SK-N-SH (cell line): ENCODE data around the gene BLOC1S6. TPM values are rescaled to one million over a fixed set of nuclear protein-coding genes. Genes with fewer than 3 reads are reported as not detected.

Experiments
- CTCF ChIA-PET: fragments of 300-600, 350-600 bp; formaldehyde crosslinking; extraction: SDS; loops from one replicate; lab custom pipeline; 2021; lab: Yijun Ruan, JAX
- POLR2A ChIA-PET: fragments of 350-600 bp; sonication (Branson Sonifier 250); formaldehyde crosslinking; extraction: SDS; loops from one replicate; lab custom pipeline; 2020; ENCODE audit warnings: antibody characterized with exemption, inconsistent platforms; lab: Yijun Ruan, JAX
- DNase-seq: peaks from one replicate; pipeline ENCODE4 v3.0.0; 2012
- H2AFZ ChIP-seq: fragments of 200-600 bp; sonication (generic); 2 replicates; pipeline ENCODE4 v1.8.1; 2016; ENCODE audit warnings: antibody characterized with exemption, mild to moderate bottlenecking, low read depth
- H3F3A ChIP-seq: fragments of 200-600 bp; sonication (generic); replicated peaks from 2 replicates; pipeline ENCODE3; 2016; ENCODE audit warnings: antibody characterized with exemption, mild to moderate bottlenecking; ENCODE audit not compliant: insufficient read depth
- H3K27ac ChIP-seq, 2 experiments: fragments of 200-500 bp in 1 of 2; fragments of 200-600 bp in 1 of 2; sonication (Bioruptor generic) in 1 of 2; sonication (generic), shearing (Covaris generic) in 1 of 2; 2 replicates each; pipeline versions ENCODE4 v1.5.1 to v1.6.1; 2014 to 2016; ENCODE audit warnings: low read depth in 2 of 2, inconsistent platforms in 1 of 2, low read length in 1 of 2, mild to moderate bottlenecking in 1 of 2, mixed read lengths in 1 of 2
- H3K27me3 ChIP-seq: fragments of 200-600 bp; sonication (generic), shearing (Covaris generic); 2 replicates; pipeline ENCODE4 v1.6.1; 2016; ENCODE audit warnings: mixed run types; ENCODE audit not compliant: insufficient read depth
- H3K36me3 ChIP-seq, 2 experiments: fragments of 200-500 bp in 1 of 2; fragments of 200-600 bp in 1 of 2; sonication (Bioruptor generic) in 1 of 2; sonication (generic) in 1 of 2; replicated peaks in 1 of 2; 2 replicates each; pipeline versions ENCODE3 to v1.5.1; 2014 to 2016; ENCODE audit warnings: low read length in 1 of 2, mild to moderate bottlenecking in 1 of 2; ENCODE audit not compliant: insufficient read depth in 2 of 2, control insufficient read depth in 1 of 2
- H3K4me1 ChIP-seq, 2 experiments: fragments of 200-500 bp in 1 of 2; fragments of 200-600 bp in 1 of 2; sonication (Bioruptor generic) in 1 of 2; sonication (generic), shearing (Covaris generic) in 1 of 2; 2 replicates each; pipeline versions ENCODE4 v1.5.1 to v1.6.1; 2014 to 2016; ENCODE audit warnings: low read depth in 1 of 2, low read length in 1 of 2, mixed run types in 1 of 2; ENCODE audit not compliant: insufficient read depth in 2 of 2, control insufficient read depth in 1 of 2
- H3K4me2 ChIP-seq: fragments of 200-600 bp; sonication (generic), shearing (Covaris generic); 2 replicates; pipeline ENCODE4 v1.6.1; 2017; ENCODE audit warnings: mixed run types
- H3K4me3 ChIP-seq, 2 experiments: fragments of 200-500 bp in 1 of 2; fragments of 200-600 bp in 1 of 2; sonication (Bioruptor generic) in 1 of 2; sonication (generic), shearing (Covaris generic) in 1 of 2; 2 replicates each; pipeline versions ENCODE4 v1.5.1 to v1.8.1; 2014 to 2016; ENCODE audit warnings: low read depth in 2 of 2, inconsistent platforms in 1 of 2, low read length in 1 of 2, mild to moderate bottlenecking in 1 of 2, mixed read lengths in 1 of 2, moderate library complexity in 1 of 2
- H3K79me2 ChIP-seq: fragments of 200-600 bp; sonication (generic); 2 replicates; pipeline ENCODE4 v1.8.1; 2017; ENCODE audit warnings: mild to moderate bottlenecking; ENCODE audit not compliant: insufficient read depth
- H3K9ac ChIP-seq: fragments of 200-600 bp; sonication (generic); 2 replicates; pipeline ENCODE4 v1.6.1; 2017; ENCODE audit warnings: mixed run types
- H3K9me2 ChIP-seq: fragments of 200-600 bp; sonication (generic); 2 replicates; pipeline ENCODE4 v1.6.1; 2017; ENCODE audit warnings: mixed run types
- H3K9me3 ChIP-seq: fragments of 200-600 bp; sonication (generic); 2 replicates; pipeline ENCODE4 v1.6.1; 2017; ENCODE audit warnings: mixed run types, mild to moderate bottlenecking, moderate library complexity
- H4K20me1 ChIP-seq: fragments of 200-600 bp; sonication (generic); 2 replicates; pipeline ENCODE4 v1.6.1; 2017; ENCODE audit warnings: mild to moderate bottlenecking, mixed run types; ENCODE audit not compliant: insufficient read depth
- CHD2 ChIP-seq: fragments of 150-350 bp; IDR thresholded peaks from 2 replicates; pipeline ENCODE4 v1.6.1; 2018; ENCODE audit warnings: low read length; ENCODE audit not compliant: partially characterized antibody
- FOSL2 ChIP-seq: IDR thresholded peaks from 2 replicates; pipeline ENCODE4 v1.4.0; 2012; ENCODE audit warnings: low read depth, mild to moderate bottlenecking, moderate library complexity, borderline replicate concordance
- FOXJ3 ChIP-seq: sonication (generic); formaldehyde crosslinking; IDR thresholded peaks from 2 replicates; pipeline ENCODE4 v1.5.1; 2020; ENCODE audit warnings: mild to moderate bottlenecking, missing genetic modification reagents
- JUND ChIP-seq: IDR thresholded peaks from 2 replicates; pipeline ENCODE4 v1.4.0; 2012
- NRF1 ChIP-seq: IDR thresholded peaks from 2 replicates; pipeline ENCODE4 v1.6.1; 2012; ENCODE audit warnings: low read depth, mild to moderate bottlenecking, low read length
- POLR2AphosphoS5 ChIP-seq: IDR thresholded peaks from 2 replicates; pipeline ENCODE4 v1.6.1; 2012; ENCODE audit warnings: low read depth, low read length
- RAD21 ChIP-seq: IDR thresholded peaks from 2 replicates; pipeline ENCODE4 v1.6.1; 2012; ENCODE audit warnings: mild to moderate bottlenecking, low read length
- RCOR1 ChIP-seq: fragments of 150-350 bp; IDR thresholded peaks from 2 replicates; pipeline ENCODE4 v1.6.1; 2017; ENCODE audit warnings: antibody characterized with exemption, low read length
- REST ChIP-seq: IDR thresholded peaks from 2 replicates; pipeline ENCODE4 v1.6.1; 2012; ENCODE audit warnings: mild to moderate bottlenecking, low read depth, low read length, moderate library complexity
- RXRA ChIP-seq: IDR thresholded peaks from 2 replicates; pipeline ENCODE4 v1.4.0; 2012; ENCODE audit warnings: low read depth, mild to moderate bottlenecking, borderline replicate concordance
- SIN3A ChIP-seq: IDR thresholded peaks from 2 replicates; pipeline ENCODE4 v1.6.1; 2012; ENCODE audit warnings: low read depth, mild to moderate bottlenecking, low read length, moderate library complexity, borderline replicate concordance
- SMC3 ChIP-seq: IDR thresholded peaks from 2 replicates; pipeline ENCODE4 v1.6.1; 2012; ENCODE audit warnings: low read depth, low read length, improper control_type of control experiment
- TEAD4 ChIP-seq: IDR thresholded peaks from 2 replicates; pipeline ENCODE4 v1.4.0; 2012; ENCODE audit warnings: mild to moderate bottlenecking, borderline replicate concordance; ENCODE audit not compliant: insufficient read depth
- WGBS: methylation state at CpG from one replicate; pipeline ENCODE4 v1.1.6; 2017; ENCODE audit warnings: low lambda C conversion rate; 5-methylcytosine and 5-hydroxymethylcytosine counted together
- polyA plus RNA-seq, 3 experiments: library from polyadenylated mRNA; depleted of rRNA; stranded (reverse); fragments of >200 nt; gene quantifications; 2 replicates each; pipeline ENCODE4 v1.2.3, GENCODE V29; 2012
- TF ChIP-seq, protein P1 (sequence below): IDR thresholded peaks from 2 replicates; pipeline ENCODE4; 2012

BLOC1S6 gene
- polyA plus RNA-seq, 1 of the 3 experiments (the other 2 are of a cell fraction), result 11.3 TPM

- Histone ChIP-seq H3K4me1 (no peaks in the 10 kb centered on the region; a peak in 1 of 4 replicates), H3K9me2 (no peaks in the 10 kb centered on the region), H2AFZ (no peak overlapping the region), H3K36me3 (no peaks in the 10 kb centered on the region), H3F3A (no peaks in the 10 kb centered on the region), H3K27me3 (no peaks in the 10 kb centered on the region), H3K4me2 (no peak overlapping the region), H3K27ac (no peak overlapping the region), H3K4me3 (no peak overlapping the region), H3K9ac (no peak overlapping the region), H3K79me2 (no peaks in the 10 kb centered on the region), H3K9me3 (no peaks in the 10 kb centered on the region), H4K20me1 (no peaks in the 10 kb centered on the region)
- POLR2A ChIA-PET, result no interaction called here
- WGBS, result 74% methylated on average over 3 of the region's 3 CpGs
- DNase-seq, result no peak
- TF ChIP-seq RXRA, result no peak
- TF ChIP-seq NRF1, result no peak
- TF ChIP-seq RCOR1, result no peak
- no peak for TF ChIP-seq RAD21
- no peak for TF ChIP-seq CHD2
- TF ChIP-seq JUND, result no peak
- no peak for TF ChIP-seq SMC3
- TF ChIP-seq FOXJ3, result no peak
- no peak for TF ChIP-seq POLR2AphosphoS5
- no peak for TF ChIP-seq SIN3A
- TF ChIP-seq REST, result no peak
- no peak for TF ChIP-seq TEAD4
- TF ChIP-seq FOSL2, result no peak
- TF ChIP-seq, protein P1, sequence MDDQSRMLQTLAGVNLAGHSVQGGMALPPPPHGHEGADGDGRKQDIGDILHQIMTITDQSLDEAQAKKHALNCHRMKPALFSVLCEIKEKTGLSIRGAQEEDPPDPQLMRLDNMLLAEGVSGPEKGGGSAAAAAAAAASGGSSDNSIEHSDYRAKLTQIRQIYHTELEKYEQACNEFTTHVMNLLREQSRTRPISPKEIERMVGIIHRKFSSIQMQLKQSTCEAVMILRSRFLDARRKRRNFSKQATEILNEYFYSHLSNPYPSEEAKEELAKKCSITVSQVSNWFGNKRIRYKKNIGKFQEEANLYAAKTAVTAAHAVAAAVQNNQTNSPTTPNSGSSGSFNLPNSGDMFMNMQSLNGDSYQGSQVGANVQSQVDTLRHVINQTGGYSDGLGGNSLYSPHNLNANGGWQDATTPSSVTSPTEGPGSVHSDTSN, result no peak
- CTCF ChIA-PET, result interaction anchor here (1.2 kb wide), 1 partner anchor 18 kb away, joined by 4 read pairs; the partner anchor contains the start of gene SQOR
Observed at GRCh38 chr15:45653702-45654424, 66.7 kb downstream of the BLOC1S6 start.
